ENCODE results near the gene SERPINB12. TPM values are rescaled to one million over a fixed set of nuclear protein-coding genes. Genes with fewer than 3 reads are reported as not detected.

SERPINB12 gene
- total RNA-seq, 2 donors from 2014 or later = not detected

DNA sequence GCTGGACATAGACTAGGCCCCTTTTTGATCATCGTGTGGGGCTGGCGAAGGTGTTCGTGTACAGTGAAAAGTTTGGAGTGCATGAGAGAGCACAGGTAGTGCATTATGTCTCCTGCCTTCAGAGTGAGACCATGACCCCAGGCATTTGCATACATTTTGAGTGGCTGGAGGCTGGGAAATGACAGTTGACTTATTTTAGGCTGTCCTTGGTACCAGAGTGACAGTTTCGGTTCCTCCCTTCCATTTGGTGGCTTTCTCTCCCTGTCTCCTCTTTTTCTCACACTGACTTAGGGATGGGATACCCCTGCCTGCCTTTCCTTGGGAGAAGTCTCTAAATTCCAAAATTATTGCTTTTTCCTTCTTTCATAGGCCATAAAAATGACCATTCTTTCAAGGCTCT is 20.1 kb downstream of the SERPINB12 start:
- Mint-ChIP-seq H3K4me1 (ENCODE audit: low read depth) (no peaks in the 10 kb centered on the region), H3K4me3 (no peak overlapping the region), H3K36me3 (ENCODE audit: insufficient read depth in 2 of 2) (no peaks in the 10 kb centered on the region), H3K27ac (no peak overlapping the region), H3K27me3 (ENCODE audit: low read depth) (peaks cover 8% of the 10 kb centered on the region), H3K9me3 (no peaks in the 10 kb centered on the region)
- DNase-seq (no peak), ATAC-seq (replicated peaks in 1 of 2) (no peak)

GRCh38 chr18:63564021-63564420 is 21.9 kb downstream of the SERPINB12 start:
- no peak overlapping the region for H3K4me3 Mint-ChIP-seq
- H3K9me3 Mint-ChIP-seq = no peaks in the 10 kb centered on the region
- H3K27me3 Mint-ChIP-seq (ENCODE audit: low read depth) = peaks cover 13% of the 10 kb centered on the region
- no peak for ATAC-seq (replicated peaks in 1 of 2)
- H3K27ac Mint-ChIP-seq = no peak overlapping the region
- no peaks in the 10 kb centered on the region for H3K4me1 Mint-ChIP-seq (ENCODE audit: low read depth)
- H3K36me3 Mint-ChIP-seq (ENCODE audit: insufficient read depth in 2 of 2) = no peaks in the 10 kb centered on the region
- no peak for DNase-seq

- no peak overlapping the region for H3K4me3 Mint-ChIP-seq
- H3K9me3 Mint-ChIP-seq = no peaks in the 10 kb centered on the region
- H3K27me3 Mint-ChIP-seq (ENCODE audit: low read depth) = peaks cover 11% of the 10 kb centered on the region
- no peak for ATAC-seq (replicated peaks in 1 of 2)
- no peak for DNase-seq
- no peaks in the 10 kb centered on the region for H3K36me3 Mint-ChIP-seq (ENCODE audit: insufficient read depth in 2 of 2)
- no peak overlapping the region for H3K27ac Mint-ChIP-seq
- H3K4me1 Mint-ChIP-seq (ENCODE audit: low read depth) = no peaks in the 10 kb centered on the region
These were observed 22.4 kb downstream of the SERPINB12 start for GRCh38 chr18:63564561-63564960.

DNA sequence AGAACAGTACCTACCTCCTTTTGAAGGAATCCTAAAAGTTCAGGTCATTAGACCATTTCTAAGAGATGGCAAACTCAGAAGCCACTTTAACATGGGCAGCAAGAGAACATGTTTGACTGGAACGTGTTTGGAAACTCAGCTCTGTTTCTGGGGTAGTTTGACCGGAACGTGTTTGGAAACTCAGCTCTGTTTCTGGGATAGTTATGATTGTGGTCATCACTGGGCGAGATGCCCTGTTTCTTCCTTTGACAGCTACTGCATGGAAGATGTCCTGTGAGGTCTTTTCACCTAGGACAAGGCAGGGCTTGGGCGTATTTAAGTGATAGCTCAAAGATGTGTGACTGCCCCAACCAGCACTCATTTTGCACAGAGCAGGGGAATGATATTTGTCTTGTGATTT is 25.1 kb downstream of the SERPINB12 start:
- no peaks in the 10 kb centered on the region for H3K36me3 Mint-ChIP-seq (ENCODE audit: insufficient read depth in 2 of 2)
- no peak overlapping the region for H3K4me3 Mint-ChIP-seq
- ATAC-seq (replicated peaks in 1 of 2) = no peak
- H3K27ac Mint-ChIP-seq = no peak overlapping the region
- H3K4me1 Mint-ChIP-seq (ENCODE audit: low read depth) = no peaks in the 10 kb centered on the region
- DNase-seq = no peak
- H3K9me3 Mint-ChIP-seq = no peaks in the 10 kb centered on the region
- peaks cover 10% of the 10 kb centered on the region for H3K27me3 Mint-ChIP-seq (ENCODE audit: low read depth)

DNA sequence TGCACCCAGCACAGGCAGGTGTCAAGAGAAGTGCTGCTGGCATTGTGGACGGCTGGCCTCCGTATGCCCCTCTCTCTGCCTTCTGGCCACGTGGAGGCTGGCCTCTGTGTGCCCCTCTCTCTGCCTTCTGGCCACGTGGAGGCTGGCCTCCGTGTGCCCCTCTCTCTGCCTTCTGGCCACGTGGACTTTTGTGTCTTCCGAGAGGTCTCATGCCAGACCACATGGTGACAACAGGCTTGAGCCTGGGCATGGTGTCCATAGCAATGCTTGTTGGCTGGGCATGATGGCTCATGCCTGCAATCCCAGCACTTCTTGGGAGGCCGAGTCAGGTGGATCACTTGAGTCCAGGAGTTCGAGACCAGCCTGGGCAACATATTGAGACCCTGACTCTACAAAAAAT is 25.7 kb downstream of the SERPINB12 start:
- Mint-ChIP-seq H3K4me1 (ENCODE audit: low read depth) (no peaks in the 10 kb centered on the region), H3K27me3 (ENCODE audit: low read depth) (peaks cover 10% of the 10 kb centered on the region), H3K4me3 (no peak overlapping the region), H3K36me3 (ENCODE audit: insufficient read depth in 2 of 2) (no peaks in the 10 kb centered on the region), H3K9me3 (no peaks in the 10 kb centered on the region), H3K27ac (no peak overlapping the region)
- no peak for ATAC-seq (replicated peaks in 1 of 2)
- DNase-seq = no peak

DNA sequence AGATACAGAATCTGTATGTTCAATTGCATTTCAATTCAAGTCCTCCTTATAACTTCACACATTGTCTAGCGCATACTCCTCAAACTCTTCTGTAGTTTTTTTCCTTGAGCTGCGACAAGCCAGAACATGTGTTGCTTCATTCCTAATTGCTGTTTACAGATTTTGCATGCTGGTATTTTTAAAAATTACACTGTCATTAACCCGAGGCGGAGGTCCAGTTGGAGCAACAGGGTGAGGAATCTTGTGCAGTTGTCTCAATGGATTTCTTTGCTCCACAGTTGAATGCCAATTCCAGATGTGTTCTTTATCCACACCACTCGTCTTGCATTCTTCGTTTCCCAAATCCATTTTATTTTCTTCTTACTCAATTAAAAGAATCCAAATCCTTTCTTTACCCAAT is 28.6 kb downstream of the SERPINB12 start:
- no peaks in the 10 kb centered on the region for H3K9me3 Mint-ChIP-seq
- H3K4me3 Mint-ChIP-seq = no peak overlapping the region
- DNase-seq (no peak), ATAC-seq (replicated peaks in 1 of 2) (no peak)
- peaks cover 10% of the 10 kb centered on the region for H3K27me3 Mint-ChIP-seq (ENCODE audit: low read depth)
- no peak overlapping the region for H3K27ac Mint-ChIP-seq
- no peaks in the 10 kb centered on the region for H3K36me3 Mint-ChIP-seq (ENCODE audit: insufficient read depth in 2 of 2)
- H3K4me1 Mint-ChIP-seq (ENCODE audit: low read depth) = no peaks in the 10 kb centered on the region

DNA sequence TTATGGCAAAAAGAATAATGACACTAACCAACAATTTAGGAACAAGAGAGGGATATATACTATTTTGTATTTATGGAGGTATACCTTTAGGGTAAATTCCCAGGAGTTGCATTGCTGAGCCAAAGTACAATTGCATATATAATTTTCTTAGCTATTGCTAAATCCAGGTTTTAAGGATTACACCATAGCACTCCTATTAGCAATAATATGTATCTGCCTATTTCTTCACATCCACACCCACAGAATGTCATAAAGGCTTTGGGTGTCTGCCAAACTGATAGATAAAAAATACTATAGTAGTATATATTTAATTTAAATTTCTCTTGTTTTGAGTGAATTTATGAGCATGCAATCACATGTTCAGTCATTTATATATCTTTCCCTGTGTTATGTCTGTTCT is 33.5 kb downstream of the SERPINB12 start:
- DNase-seq (no peak), ATAC-seq (replicated peaks in 1 of 2) (no peak)
- H3K27ac Mint-ChIP-seq = no peak overlapping the region
- H3K27me3 Mint-ChIP-seq (ENCODE audit: low read depth) = no peaks in the 10 kb centered on the region
- H3K4me1 Mint-ChIP-seq (ENCODE audit: low read depth) = no peaks in the 10 kb centered on the region
- no peak overlapping the region for H3K4me3 Mint-ChIP-seq
- no peaks in the 10 kb centered on the region for H3K36me3 Mint-ChIP-seq (ENCODE audit: insufficient read depth in 2 of 2)
- no peaks in the 10 kb centered on the region for H3K9me3 Mint-ChIP-seq

GRCh38 chr18:63578357-63578958 is 36.3 kb downstream of the SERPINB12 start:
- H3K36me3 Mint-ChIP-seq (ENCODE audit: insufficient read depth in 2 of 2) = no peaks in the 10 kb centered on the region
- ATAC-seq (replicated peaks in 1 of 2) = no peak

GRCh38 chr18:63579616-63580015 is 37.4 kb downstream of the SERPINB12 start:
- peaks cover 7% of the 10 kb centered on the region for H3K27me3 Mint-ChIP-seq (ENCODE audit: low read depth)
- H3K36me3 Mint-ChIP-seq (ENCODE audit: insufficient read depth in 2 of 2) = no peaks in the 10 kb centered on the region
- no peak overlapping the region for H3K27ac Mint-ChIP-seq
- no peak for DNase-seq
- no peaks in the 10 kb centered on the region for H3K4me1 Mint-ChIP-seq (ENCODE audit: low read depth)
- no peak overlapping the region for H3K4me3 Mint-ChIP-seq
- no peaks in the 10 kb centered on the region for H3K9me3 Mint-ChIP-seq
- no peak for ATAC-seq (replicated peaks in 1 of 2)

More at GRCh38 chr18:63578357-63578958, 36.3 kb downstream of the SERPINB12 start:
- H3K4me1 Mint-ChIP-seq (ENCODE audit: low read depth) = no peaks in the 10 kb centered on the region
- no peak overlapping the region for H3K4me3 Mint-ChIP-seq
- peak; percentile 18 to 36 for DNase-seq
- peaks cover 7% of the 10 kb centered on the region for H3K27me3 Mint-ChIP-seq (ENCODE audit: low read depth)
- no peak overlapping the region for H3K27ac Mint-ChIP-seq
- no peaks in the 10 kb centered on the region for H3K9me3 Mint-ChIP-seq

DNA sequence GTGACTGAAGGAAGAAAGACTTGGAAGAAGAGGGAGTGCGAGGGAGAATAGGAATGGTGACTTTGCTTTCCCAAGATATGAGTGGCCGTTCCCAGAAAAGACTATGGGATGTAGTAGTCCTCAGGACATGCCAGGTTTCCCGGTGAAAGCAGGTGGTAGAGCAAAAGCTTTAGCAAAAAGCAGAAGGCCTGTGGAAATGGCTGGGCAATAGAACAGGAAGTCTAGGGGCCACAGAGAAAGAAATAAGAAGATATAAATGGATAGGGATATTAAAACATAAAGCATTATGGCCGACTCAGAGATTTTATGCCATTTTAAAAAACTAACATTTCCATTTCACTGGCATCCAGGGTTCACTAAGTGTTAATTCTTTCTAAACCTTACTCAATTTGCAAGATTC is 43.8 kb downstream of the SERPINB12 start:
- Mint-ChIP-seq H3K27ac (no peak overlapping the region), H3K4me1 (ENCODE audit: low read depth) (no peaks in the 10 kb centered on the region), H3K36me3 (ENCODE audit: insufficient read depth in 2 of 2) (no peaks in the 10 kb centered on the region), H3K27me3 (ENCODE audit: low read depth) (peaks cover 5% of the 10 kb centered on the region), H3K9me3 (no peaks in the 10 kb centered on the region), H3K4me3 (no peak overlapping the region)
- ATAC-seq (replicated peaks in 1 of 2) (no peak), DNase-seq (no peak)

DNA sequence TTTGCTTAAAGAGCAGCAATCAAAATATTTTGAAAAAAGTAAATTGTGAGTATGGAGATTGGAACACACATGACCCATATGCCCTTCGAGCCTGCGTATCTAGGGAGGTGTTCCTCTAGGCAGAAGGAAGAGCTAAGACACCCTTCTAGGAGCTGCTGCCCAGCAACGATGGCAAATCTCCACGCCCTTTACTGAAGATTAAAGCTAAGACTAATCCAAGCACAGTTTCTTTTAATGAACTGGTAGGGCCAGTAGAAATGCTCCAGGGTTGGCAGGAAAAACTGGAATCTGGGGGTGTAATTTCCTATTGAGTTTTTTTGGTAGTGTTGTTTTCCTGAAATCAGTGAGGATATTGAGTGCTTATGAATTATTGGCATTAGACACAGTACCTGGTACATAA is 44.3 kb downstream of the SERPINB12 start:
- Mint-ChIP-seq H3K9me3 (no peaks in the 10 kb centered on the region), H3K4me3 (no peak overlapping the region), H3K27ac (no peak overlapping the region), H3K27me3 (ENCODE audit: low read depth) (peaks cover under 1% of the 10 kb centered on the region), H3K36me3 (ENCODE audit: insufficient read depth in 2 of 2) (no peaks in the 10 kb centered on the region), H3K4me1 (ENCODE audit: low read depth) (no peaks in the 10 kb centered on the region)
- ATAC-seq (replicated peaks in 1 of 2) (no peak), DNase-seq (no peak)

DNA sequence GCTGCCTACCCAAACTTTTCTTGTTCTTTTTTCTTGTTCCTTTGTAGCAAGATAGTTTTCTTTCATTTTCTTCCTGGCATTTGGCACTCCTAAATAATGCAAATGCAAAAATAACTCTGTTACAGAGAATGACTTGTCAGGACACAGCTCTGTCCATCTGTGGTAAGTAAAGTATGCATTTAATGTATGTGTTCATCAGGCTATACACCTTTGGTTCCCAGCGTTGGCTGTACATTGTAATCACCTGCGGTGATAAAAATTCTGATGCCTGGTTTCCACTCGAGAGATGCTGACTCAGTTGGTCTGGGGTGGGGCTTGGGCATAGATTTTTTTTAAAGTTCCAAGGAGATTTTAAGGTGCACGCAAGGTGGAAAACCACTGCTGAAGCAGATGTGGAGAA is 44.8 kb downstream of the SERPINB12 start, which contains the start of gene SERPINB13:
Gene SERPINB13 (plus strand): TSS at position 378 of the 400 bp plus-strand sequence. CDS start 1,325 bp downstream, outside the sequence.
- Mint-ChIP-seq H3K27me3 (ENCODE audit: low read depth) (no peaks in the 10 kb centered on the region), H3K4me3 (no peak within 1 kb of the TSS), H3K4me1 (ENCODE audit: low read depth) (no peaks in the 10 kb centered on the region), H3K36me3 (ENCODE audit: insufficient read depth in 2 of 2) (no peaks in the 10 kb centered on the region), H3K9me3 (no peaks in the 10 kb centered on the region), H3K27ac (no peak within 1 kb of the TSS)
- no peak for DNase-seq
- no peak for ATAC-seq (replicated peaks in 1 of 2)

DNA sequence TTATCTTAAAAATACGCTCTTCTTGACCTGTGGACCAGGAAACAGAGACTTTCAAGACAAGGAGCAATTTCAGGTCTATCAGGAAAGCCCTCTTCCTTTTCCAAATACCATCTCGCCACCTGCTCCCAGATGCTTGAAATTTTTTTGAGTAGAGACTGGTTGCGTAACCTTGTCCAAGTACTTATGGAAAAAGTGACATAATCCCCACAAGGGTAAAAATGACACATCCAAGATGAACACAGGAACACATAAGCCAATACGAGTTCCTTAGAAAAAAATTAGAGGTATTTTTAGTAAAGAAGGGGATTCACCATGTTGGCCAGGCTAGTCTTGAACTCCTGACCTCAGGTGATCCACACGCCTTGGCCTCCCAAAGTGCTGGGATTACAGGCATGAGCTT is 46.7 kb downstream of the SERPINB12 start:
- Mint-ChIP-seq H3K4me3 (no peak overlapping the region), H3K4me1 (ENCODE audit: low read depth) (no peaks in the 10 kb centered on the region), H3K27me3 (ENCODE audit: low read depth) (no peaks in the 10 kb centered on the region), H3K27ac (no peak overlapping the region), H3K9me3 (no peaks in the 10 kb centered on the region), H3K36me3 (ENCODE audit: insufficient read depth in 2 of 2) (no peaks in the 10 kb centered on the region)
- ATAC-seq (replicated peaks in 1 of 2) = no peak
- DNase-seq = no peak

DNA sequence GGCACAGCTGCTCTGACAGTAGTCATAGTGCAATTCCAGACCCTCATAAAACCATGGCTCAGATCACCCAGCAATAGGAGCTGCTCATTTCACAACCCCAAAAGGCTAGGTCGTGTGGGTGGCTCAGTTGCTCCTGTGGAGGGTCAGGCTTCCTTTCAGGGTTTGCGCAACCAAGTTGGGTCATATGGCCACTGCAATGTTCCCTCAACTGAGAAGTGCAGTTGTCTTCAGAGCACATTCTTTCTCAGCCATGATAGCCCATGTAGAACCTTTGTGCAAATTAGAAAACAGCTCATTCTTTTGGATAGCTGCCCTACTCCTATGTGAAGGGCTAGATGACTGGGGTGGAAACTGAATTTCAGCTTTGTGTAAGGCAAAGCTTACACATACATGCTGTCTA is 48.2 kb downstream of the SERPINB12 start:
- no peaks in the 10 kb centered on the region for H3K27me3 Mint-ChIP-seq (ENCODE audit: low read depth)
- H3K9me3 Mint-ChIP-seq = no peaks in the 10 kb centered on the region
- H3K27ac Mint-ChIP-seq = no peak overlapping the region
- no peaks in the 10 kb centered on the region for H3K4me1 Mint-ChIP-seq (ENCODE audit: low read depth)
- no peak overlapping the region for H3K4me3 Mint-ChIP-seq
- DNase-seq (no peak), ATAC-seq (replicated peaks in 1 of 2) (no peak)
- H3K36me3 Mint-ChIP-seq (ENCODE audit: insufficient read depth in 2 of 2) = no peaks in the 10 kb centered on the region

All from activated T-cell treated with anti-CD3 and anti-CD28 coated beads, Interleukin-2, amount 50 U/mL, for 72 hours (primary cell).